PC-3 (cell line): ENCODE data around the gene SPDYE2.
"Not testable (repeated sequence)": the region's sequence is repeated elsewhere in the genome, so short reads cannot be mapped to it uniquely, and the experiment has no call there.

Experiments used
- EZH2phosphoT487 ChIP-seq: fragments of 300-600 bp; sonication (generic); IDR thresholded peaks from 2 replicates; pipeline ENCODE4 v1.6.1; 2018; ENCODE audit warnings: mild to moderate bottlenecking, antibody characterized with exemption, low read length, borderline replicate concordance
- TF ChIP-seq, protein P1 (sequence below): fragments of 300-600 bp; sonication (generic); conservative IDR thresholded peaks from 2 replicates; pipeline ENCODE4 v1.5.1; 2017; ENCODE audit warnings: antibody characterized with exemption, low read depth, mild to moderate bottlenecking, low read length

DNA sequence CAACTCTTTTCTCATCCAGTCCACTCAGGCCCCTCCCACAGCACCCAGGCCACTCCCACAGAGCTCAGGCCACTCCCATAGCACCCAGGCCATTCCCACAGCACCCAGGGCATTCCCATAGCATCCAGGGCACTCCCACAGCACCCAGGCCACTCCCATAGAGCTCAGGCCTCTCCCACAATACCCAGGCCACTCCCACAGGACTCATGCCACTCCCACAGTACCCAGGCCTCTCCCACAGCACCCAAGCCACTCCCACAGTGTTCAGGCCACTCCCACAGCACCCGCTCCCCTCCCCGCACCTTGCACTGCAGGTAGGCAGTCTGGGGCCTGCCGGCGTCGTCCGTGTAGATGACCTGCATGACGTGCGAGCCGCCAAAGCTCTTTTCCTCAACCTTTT, 38.8 kb downstream of the SPDYE2 start:
- TF ChIP-seq, protein P1, sequence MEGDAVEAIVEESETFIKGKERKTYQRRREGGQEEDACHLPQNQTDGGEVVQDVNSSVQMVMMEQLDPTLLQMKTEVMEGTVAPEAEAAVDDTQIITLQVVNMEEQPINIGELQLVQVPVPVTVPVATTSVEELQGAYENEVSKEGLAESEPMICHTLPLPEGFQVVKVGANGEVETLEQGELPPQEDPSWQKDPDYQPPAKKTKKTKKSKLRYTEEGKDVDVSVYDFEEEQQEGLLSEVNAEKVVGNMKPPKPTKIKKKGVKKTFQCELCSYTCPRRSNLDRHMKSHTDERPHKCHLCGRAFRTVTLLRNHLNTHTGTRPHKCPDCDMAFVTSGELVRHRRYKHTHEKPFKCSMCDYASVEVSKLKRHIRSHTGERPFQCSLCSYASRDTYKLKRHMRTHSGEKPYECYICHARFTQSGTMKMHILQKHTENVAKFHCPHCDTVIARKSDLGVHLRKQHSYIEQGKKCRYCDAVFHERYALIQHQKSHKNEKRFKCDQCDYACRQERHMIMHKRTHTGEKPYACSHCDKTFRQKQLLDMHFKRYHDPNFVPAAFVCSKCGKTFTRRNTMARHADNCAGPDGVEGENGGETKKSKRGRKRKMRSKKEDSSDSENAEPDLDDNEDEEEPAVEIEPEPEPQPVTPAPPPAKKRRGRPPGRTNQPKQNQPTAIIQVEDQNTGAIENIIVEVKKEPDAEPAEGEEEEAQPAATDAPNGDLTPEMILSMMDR = not testable (repeated sequence)
- not testable (repeated sequence) for TF ChIP-seq EZH2phosphoT487
